ENCODE results near the gene NPTXR. TPM values are rescaled to one million over a fixed set of nuclear protein-coding genes. Genes with fewer than 3 reads are reported as not detected.

NPTXR gene
- total RNA-seq, 2 experiments from 2014 or later, result 0.08 TPM; not detected in 1

- Histone ChIP-seq H4K20me1 (ENCODE audit: insufficient read depth, low read length) (no peaks in the 10 kb centered on the region; the same call in 1 of the 2 replicates), H3K4me1 (ENCODE audit: insufficient read depth, low read length, poor library complexity, severe bottlenecking) (no peaks in the 10 kb centered on the region), H2AFZ (ENCODE audit: low read length) (no peak overlapping the region), H3K79me2 (ENCODE audit: insufficient read depth, low read depth, low read length) (no peaks in the 10 kb centered on the region), H3K4me2 (ENCODE audit: low read length) (no peak overlapping the region), H3K4me3 (ENCODE audit: low read depth, low read length, poor library complexity, severe bottlenecking) (no peak overlapping the region), H3K36me3 (ENCODE audit: insufficient read depth, low read length) (no peaks in the 10 kb centered on the region), H3K27ac (ENCODE audit: low read depth, low read length, poor library complexity, severe bottlenecking) (no peak overlapping the region), H3K9me2 (ENCODE audit: insufficient read depth, low read length) (no peaks in the 10 kb centered on the region), H3K9me3 (ENCODE audit: low read length) (no peaks in the 10 kb centered on the region)
- intact Hi-C loops (cut with micrococcal nuclease; ENCODE audit: unreplicated experiment), result no loop called here
- ChIA-PET POLR2A (no interaction called here), CTCF (ENCODE audit: unreplicated experiment) (no interaction called here)
- DNase-seq (ENCODE audit: low spot score), result no peak
- no TSS peak for BruUV-seq (replicated peaks)
- TF ChIP-seq CTCF (conservative IDR thresholded peaks at IDR 0.05; ENCODE audit: low read length) (no peak), EZH2phosphoT487 (IDR thresholded peaks at IDR 0.05; ENCODE audit: borderline replicate concordance, low read depth, low read length) (no peak)
Observed at GRCh38 chr22:38834991-38835390, 8.8 kb downstream of the NPTXR start.

GRCh38 chr22:38834215-38834953, 9.4 kb downstream of the NPTXR start:
- no peak overlapping the region for H3K27ac ChIP-seq (ENCODE audit: low read depth, low read length, poor library complexity, severe bottlenecking)
- H4K20me1 ChIP-seq (ENCODE audit: insufficient read depth, low read length), result no peaks in the 10 kb centered on the region; the same call in 1 of the 2 replicates
- BruUV-seq (replicated peaks), result no TSS peak
- no peaks in the 10 kb centered on the region for H3K36me3 ChIP-seq (ENCODE audit: insufficient read depth, low read length)
- H3K9me2 ChIP-seq (ENCODE audit: insufficient read depth, low read length), result no peaks in the 10 kb centered on the region
- ChIA-PET POLR2A (interaction anchor here (0.7 kb wide), 1 partner anchor 62 kb away, joined by 7 read pairs; no protein-coding TSS in a partner anchor), CTCF (ENCODE audit: unreplicated experiment) (no interaction called here)
- no peaks in the 10 kb centered on the region for H3K9me3 ChIP-seq (ENCODE audit: low read length)
- H2AFZ ChIP-seq (ENCODE audit: low read length), result no peak overlapping the region
- H3K4me2 ChIP-seq (ENCODE audit: low read length), result no peak overlapping the region
- H3K4me1 ChIP-seq (ENCODE audit: insufficient read depth, low read length, poor library complexity, severe bottlenecking), result no peaks in the 10 kb centered on the region
- H3K79me2 ChIP-seq (ENCODE audit: insufficient read depth, low read depth, low read length), result no peaks in the 10 kb centered on the region
- intact Hi-C loops (cut with micrococcal nuclease; ENCODE audit: unreplicated experiment), result no loop called here
- DNase-seq (ENCODE audit: low spot score), result no peak
- TF ChIP-seq CTCF (conservative IDR thresholded peaks at IDR 0.05; ENCODE audit: low read length) (no peak), EZH2phosphoT487 (IDR thresholded peaks at IDR 0.05; ENCODE audit: borderline replicate concordance, low read depth, low read length) (no peak)
- no peak overlapping the region for H3K4me3 ChIP-seq (ENCODE audit: low read depth, low read length, poor library complexity, severe bottlenecking)

- Histone ChIP-seq H3K4me3 (ENCODE audit: low read depth, low read length, poor library complexity, severe bottlenecking) (no peak overlapping the region), H3K9me3 (ENCODE audit: low read length) (no peaks in the 10 kb centered on the region), H4K20me1 (ENCODE audit: insufficient read depth, low read length) (no peaks in the 10 kb centered on the region; the same call in 1 of the 2 replicates), H3K79me2 (ENCODE audit: insufficient read depth, low read depth, low read length) (no peaks in the 10 kb centered on the region), H3K9me2 (ENCODE audit: insufficient read depth, low read length) (no peaks in the 10 kb centered on the region), H3K36me3 (ENCODE audit: insufficient read depth, low read length) (no peaks in the 10 kb centered on the region), H3K27ac (ENCODE audit: low read depth, low read length, poor library complexity, severe bottlenecking) (no peak overlapping the region), H2AFZ (ENCODE audit: low read length) (no peak overlapping the region), H3K4me2 (ENCODE audit: low read length) (no peak overlapping the region), H3K4me1 (ENCODE audit: insufficient read depth, low read length, poor library complexity, severe bottlenecking) (no peaks in the 10 kb centered on the region)
- BruUV-seq (replicated peaks), result no TSS peak
- POLR2A ChIA-PET, result no interaction called here
- intact Hi-C loops (cut with micrococcal nuclease; ENCODE audit: unreplicated experiment), result no loop called here
- CTCF ChIA-PET (ENCODE audit: unreplicated experiment), result no interaction called here
- TF ChIP-seq EZH2phosphoT487 (IDR thresholded peaks at IDR 0.05; ENCODE audit: borderline replicate concordance, low read depth, low read length), result no peak
- no peak for TF ChIP-seq CTCF (conservative IDR thresholded peaks at IDR 0.05; ENCODE audit: low read length)
- DNase-seq (ENCODE audit: low spot score), result no peak
Observed at GRCh38 chr22:38833061-38833460, 10.8 kb downstream of the NPTXR start.

Measured in OCI-LY7 (cell line).